NCI-H187 treated with DMSO at 0.1 percent for 48 hours (cell line): Measurements from ENCODE around the gene RNF181.
"Not testable (repeated sequence)": the region's sequence is repeated elsewhere in the genome, so short reads cannot be mapped to it uniquely, and the experiment has no call there.

ENCODE experiments used
- DNase-seq: peaks from one replicate; lab custom pipeline; 2025; lab: John Stamatoyannopoulos, UW

Gene RNF181

DNA sequence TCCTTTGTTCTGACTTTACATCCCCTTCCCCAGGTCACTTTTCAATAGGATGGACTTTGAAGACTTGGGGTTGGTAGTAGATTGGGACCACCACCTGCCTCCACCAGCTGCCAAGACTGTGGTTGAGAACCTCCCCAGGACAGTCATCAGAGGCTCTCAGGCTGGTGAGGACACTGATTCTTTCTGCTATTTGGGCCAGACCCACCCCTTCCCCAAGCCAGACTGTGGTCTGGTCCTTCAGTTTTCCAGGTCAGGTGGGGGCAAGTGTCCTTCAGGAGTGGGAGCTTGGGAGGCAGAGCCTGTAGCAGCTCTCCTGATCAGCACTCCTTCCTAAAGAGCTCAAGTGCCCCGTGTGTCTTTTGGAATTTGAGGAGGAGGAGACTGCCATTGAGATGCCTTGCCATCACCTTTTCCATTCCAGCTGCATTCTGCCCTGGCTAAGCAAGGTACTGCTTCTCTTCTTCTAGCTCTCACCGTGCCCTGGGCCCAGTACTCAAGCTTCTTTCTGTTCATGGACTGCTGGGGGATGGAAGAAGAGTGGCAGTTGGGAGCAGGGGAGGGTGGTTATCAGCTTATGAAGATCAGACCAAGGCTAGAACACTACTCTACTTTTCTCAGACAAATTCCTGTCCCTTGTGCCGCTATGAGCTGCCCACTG is 1.1 kb downstream of the RNF181 start:
- DNase-seq = no peak

DNA sequence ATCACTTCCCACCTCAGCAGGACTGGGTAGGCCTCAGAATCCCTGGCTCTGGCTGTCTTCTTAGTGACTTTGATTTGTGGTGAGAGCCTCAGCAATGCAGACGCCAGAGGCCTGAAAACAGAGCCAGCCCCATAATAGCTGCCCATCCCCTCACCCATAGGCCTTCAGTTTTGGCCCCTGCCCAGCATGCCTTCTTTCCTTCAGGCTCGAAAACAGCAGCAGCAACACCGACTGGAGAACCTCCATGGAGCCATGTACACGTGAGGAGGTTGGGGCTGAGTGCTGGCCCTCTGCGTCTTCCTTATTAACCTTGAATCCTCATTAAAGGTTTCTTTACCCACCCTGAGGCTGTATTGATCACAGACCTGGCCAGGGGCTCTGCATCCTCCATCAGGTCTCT is 1.7 kb downstream of the RNF181 start:
- DNase-seq = no peak

DNA sequence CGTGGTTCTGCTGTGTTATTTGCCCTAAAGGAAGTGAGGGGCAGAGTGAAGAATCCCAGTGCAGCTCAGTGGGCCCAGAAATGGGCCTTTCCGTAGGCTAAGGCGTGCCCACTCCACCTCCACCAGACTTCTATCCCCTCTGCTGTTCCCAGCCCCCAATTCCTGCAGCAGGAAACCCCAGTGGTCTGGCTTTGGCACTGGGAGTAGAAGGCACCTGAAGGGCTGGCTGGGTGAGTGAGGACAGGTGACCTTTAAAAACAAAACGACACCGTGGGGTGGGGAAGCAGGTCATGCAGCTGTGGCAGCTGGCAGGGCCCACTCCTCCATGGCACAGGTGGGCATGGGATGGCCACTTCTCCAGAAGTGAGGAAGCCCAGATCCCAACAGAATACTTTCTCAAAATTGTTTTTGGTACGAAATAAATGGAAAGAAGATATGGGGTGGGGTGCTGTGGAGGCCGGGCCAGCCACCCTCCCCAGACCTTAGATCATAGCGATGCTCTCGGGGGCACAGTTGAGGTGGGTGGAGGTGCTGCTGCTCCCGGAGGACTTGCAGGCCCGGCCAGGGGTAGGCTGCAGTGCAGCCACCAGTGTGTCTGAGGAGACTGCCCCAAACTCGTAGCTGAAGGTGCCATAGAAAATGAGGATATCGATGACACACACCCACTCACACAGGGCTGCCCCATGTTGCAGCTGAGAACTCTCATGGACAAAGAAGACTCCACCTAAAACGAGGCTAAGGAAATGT is 3.2 kb downstream of the RNF181 start:
- DNase-seq = no peak

DNA sequence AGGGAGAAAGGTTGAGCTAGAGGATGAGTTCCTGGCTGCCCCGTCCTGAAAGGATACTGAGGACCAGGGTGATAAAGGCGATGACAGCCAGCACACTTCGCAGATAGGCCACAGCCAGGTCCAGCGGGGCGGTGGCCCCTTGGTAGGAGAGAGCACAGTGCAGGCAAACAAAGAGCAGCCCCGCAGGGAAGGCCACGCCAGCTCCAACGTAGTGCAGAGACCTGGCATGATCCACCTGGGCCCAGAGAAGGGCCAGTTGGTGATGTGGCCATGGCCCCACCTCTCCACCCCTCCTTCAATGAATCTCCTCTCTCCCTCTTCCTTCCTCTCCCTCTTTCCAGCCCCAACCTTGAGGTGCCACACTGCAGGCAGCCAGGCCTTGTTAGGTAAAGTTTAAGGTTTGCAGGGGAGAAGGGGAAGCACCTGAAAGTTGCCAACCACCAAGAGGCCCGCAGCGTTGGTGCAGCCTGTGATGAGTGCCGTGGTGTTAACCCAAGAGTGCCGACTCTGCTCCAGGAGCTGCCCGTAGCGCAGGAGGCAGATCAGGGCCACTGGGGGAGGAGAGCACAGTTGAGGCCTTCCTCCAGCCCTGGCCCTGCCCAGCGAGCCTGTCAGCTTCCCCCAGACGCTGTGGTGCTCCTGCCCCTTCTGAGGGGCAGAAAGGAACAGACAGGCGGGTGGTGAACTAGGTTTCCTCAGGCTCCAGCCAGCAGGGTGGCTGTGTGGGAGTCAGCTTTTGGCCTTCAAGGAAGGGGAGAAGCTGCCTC is 4.1 kb downstream of the RNF181 start:
- DNase-seq = no peak

DNA sequence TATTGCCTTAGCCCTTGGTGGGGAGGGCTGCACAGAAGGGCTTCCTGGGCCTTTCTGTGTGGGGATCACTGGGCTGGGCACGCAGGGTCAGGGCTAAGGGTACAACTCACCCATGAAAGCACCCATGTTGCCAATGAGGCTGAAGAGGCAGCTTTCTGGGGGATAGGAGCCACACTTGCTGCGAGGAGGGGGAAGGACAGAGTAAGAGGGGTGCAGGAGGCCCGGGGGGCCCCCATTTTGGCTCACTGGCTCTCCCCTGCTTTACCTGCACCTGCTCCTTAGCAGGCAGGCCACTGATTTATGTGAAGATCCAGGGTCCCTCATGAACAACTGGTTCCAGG is 4.7 kb downstream of the RNF181 start:
- no peak for DNase-seq

- no peak for DNase-seq
Observed at GRCh38 chr2:85600951-85601770, 5.6 kb downstream of the RNF181 start.

- DNase-seq = no peak
Observed at GRCh38 chr2:85601771-85602475, 6.4 kb downstream of the RNF181 start.

GRCh38 chr2:85602476-85603234 is 7.1 kb downstream of the RNF181 start, which contains the start of gene TMEM150A:
Gene TMEM150A, minus strand, starts transcription at chr2:85602698. Its CDS starts 750 bp downstream, at chr2:85601948.
- no peak for DNase-seq

DNA sequence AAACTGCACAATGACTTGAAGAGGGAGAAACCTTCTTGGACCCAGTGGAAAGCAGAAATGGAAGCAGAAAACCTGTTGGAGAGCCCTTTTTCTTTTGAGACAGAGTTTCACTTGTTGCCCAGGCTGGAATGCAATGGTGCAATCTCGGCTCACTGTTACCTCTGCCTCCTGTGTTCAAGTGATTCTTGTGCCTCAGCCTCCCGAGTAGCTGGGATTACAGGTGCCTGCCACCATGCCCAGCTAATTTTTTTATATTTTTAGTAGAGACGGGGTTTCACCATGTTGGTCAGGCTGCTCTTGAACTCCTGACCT is 8.5 kb downstream of the RNF181 start:
- DNase-seq = not testable (repeated sequence)

DNA sequence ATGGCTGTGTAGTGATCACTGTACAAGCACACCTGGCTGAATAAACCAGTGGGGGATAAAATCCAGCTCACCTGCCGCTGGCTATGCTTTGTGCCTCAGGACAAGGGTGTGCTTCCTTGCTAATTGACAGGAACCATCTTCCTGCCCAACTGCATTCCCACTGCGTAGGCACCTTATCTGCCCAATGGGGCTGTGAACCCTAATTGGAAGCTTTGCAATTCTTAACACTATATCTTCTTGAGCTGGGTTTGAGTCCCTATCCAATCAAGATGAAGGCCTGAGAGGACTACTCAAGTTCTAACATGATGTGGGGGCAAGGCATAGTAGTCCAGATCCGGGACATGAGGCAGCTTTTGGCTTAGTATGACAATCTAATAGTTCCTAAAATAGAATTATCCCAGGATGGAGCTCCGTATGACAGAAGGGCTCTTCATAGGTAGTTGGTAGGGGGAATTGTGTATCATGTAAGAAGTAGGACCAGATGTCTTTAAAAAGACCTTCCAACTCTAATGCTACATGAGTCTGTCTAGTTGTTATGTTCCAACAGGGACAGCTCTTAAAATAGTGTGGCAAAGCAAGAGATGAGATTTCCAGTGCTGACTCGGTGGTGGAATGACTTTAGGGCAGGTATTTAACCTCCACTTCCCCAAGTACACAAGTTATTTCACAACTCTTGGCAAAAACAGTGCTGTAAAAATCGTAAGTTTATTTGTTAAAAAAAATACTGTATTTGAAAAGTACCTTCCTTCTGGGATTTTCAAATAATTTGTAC is 9.2 kb downstream of the RNF181 start:
- DNase-seq = no peak

GRCh38 chr2:85605406-85606115 is 10.0 kb downstream of the RNF181 start:
- no peak for DNase-seq

DNA sequence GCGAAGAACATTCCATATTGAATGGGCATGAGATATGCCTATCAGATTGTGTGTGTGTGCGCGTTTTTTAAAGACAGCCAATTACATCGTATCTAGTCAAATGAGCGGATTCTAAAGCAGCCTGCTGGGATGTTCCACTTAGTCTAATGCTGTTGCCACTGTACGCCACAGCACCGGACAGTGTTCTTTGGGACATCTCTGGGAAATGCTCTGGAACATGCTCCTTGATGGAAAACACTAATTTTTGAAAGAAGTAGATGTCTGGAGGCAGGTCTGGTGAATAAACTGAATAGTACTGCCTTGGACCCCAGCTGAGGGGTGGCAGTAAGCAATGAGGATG is 10.5 kb downstream of the RNF181 start:
- DNase-seq = no peak

- no peak for DNase-seq
Observed at GRCh38 chr2:85607268-85608215, 12.0 kb downstream of the RNF181 start.

DNA sequence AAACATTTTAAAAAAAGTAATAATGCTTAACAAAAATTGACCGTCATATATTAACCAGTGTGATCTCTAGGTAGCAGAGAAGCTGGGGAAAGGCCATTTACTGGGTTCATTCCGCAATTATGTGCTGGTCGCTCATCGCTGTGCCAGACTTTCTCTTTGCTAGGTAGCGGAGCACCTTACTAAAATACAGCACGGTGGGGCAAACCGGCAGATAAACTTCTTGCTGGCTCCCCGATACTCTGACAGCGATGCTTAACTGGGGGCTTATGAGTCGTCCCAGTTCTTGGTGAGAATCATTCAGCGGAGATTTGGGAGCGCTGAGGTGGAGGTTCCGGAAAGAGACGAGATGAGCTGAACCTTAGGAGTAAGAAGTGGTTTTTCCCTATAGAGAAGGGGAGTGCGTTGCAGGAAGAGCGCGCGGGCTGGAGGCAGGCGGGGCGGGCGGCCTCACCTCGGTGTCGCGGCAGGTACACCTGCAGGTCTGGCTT is 15.7 kb downstream of the RNF181 start:
- DNase-seq = no peak

GRCh38 chr2:85611705-85612587 is 16.4 kb downstream of the RNF181 start, which contains the start of gene C2orf68:
Gene C2orf68, minus strand, starts transcription at chr2:85612066. Its CDS starts 82 bp downstream, at chr2:85611984.
- no peak for DNase-seq

- DNase-seq = no peak
Observed at GRCh38 chr2:85613717-85614515, 18.4 kb downstream of the RNF181 start.
